DOHH2 (cell line): Measurements from ENCODE around the gene GALNT13.

ENCODE experiments used
- H3F3A ChIP-seq: fragments of 200-600 bp; sonication (generic), shearing (Covaris generic); 2 replicates; pipeline ENCODE4 v1.6.0; 2016; ENCODE audit warnings: antibody characterized with exemption, mild to moderate bottlenecking; ENCODE audit not compliant: control insufficient read depth, insufficient read depth
- H3K27ac ChIP-seq: fragments of 200-600 bp; sonication (generic); 2 replicates; pipeline ENCODE4 v1.5.1; 2014; ENCODE audit warnings: low read depth, mild to moderate bottlenecking, low read length, moderate library complexity
- H3K27me3 ChIP-seq: fragments of 200-600 bp; sonication (generic); 2 replicates; pipeline ENCODE4 v1.6.1; 2014; ENCODE audit warnings: mild to moderate bottlenecking, low read length, mixed read lengths; ENCODE audit not compliant: control insufficient read depth
- H3K36me3 ChIP-seq: fragments of 200-600 bp; sonication (generic); 2 replicates; pipeline ENCODE4 v1.6.1; 2014; ENCODE audit warnings: mild to moderate bottlenecking, low read length, moderate library complexity, mixed read lengths; ENCODE audit not compliant: control insufficient read depth
- H3K4me1 ChIP-seq: fragments of 200-600 bp; sonication (generic); 2 replicates; pipeline ENCODE4 v1.6.1; 2014; ENCODE audit warnings: mild to moderate bottlenecking, low read length, mixed read lengths; ENCODE audit not compliant: control insufficient read depth
- H3K4me2 ChIP-seq: fragments of 200-600 bp; sonication (generic); 2 replicates; pipeline ENCODE4 v1.6.0; 2014; ENCODE audit warnings: mild to moderate bottlenecking, low read length, moderate library complexity
- H3K4me3 ChIP-seq: fragments of 200-600 bp; sonication (generic); 2 replicates; pipeline ENCODE4 v1.5.1; 2014; ENCODE audit warnings: mild to moderate bottlenecking, low read length, mixed read lengths
- H3K79me2 ChIP-seq: fragments of 200-600 bp; sonication (generic); 2 replicates; pipeline ENCODE4 v1.6.1; 2014; ENCODE audit warnings: mild to moderate bottlenecking, low read length, mixed read lengths; ENCODE audit not compliant: control insufficient read depth
- H3K9me2 ChIP-seq: fragments of 200-600 bp; sonication (generic); replicated peaks from 2 replicates; pipeline ENCODE4 v1.6.1; 2014; ENCODE audit warnings: mild to moderate bottlenecking, low read length, mixed read lengths; ENCODE audit not compliant: control insufficient read depth
- H3K9me3 ChIP-seq: fragments of 200-600 bp; sonication (generic); 2 replicates; pipeline ENCODE4 v1.6.1; 2014; ENCODE audit warnings: antibody characterized with exemption, low read length, mixed read lengths; ENCODE audit not compliant: control insufficient read depth, insufficient read depth
- H4K20me1 ChIP-seq: fragments of 200-600 bp; sonication (generic); 2 replicates; pipeline ENCODE4 v1.6.0; 2014; ENCODE audit warnings: low read depth, mild to moderate bottlenecking, antibody characterized with exemption, low read length, moderate library complexity; ENCODE audit not compliant: control insufficient read depth, insufficient read depth
- EZH2phosphoT487 ChIP-seq: fragments of 200-600 bp; sonication (generic); IDR thresholded peaks from 2 replicates; pipeline ENCODE4 v1.6.1; 2017; ENCODE audit warnings: borderline replicate concordance, mild to moderate bottlenecking, antibody characterized with exemption, low read length, moderate library complexity, mixed read lengths
- TF ChIP-seq, protein P1 (sequence below): fragments of 200-600 bp; sonication (generic); IDR thresholded peaks from one replicate; pipeline ENCODE4 v1.5.1; 2014; ENCODE audit warnings: antibody characterized with exemption, mild to moderate bottlenecking, low read depth, low read length; ENCODE audit not compliant: poor library complexity, severe bottlenecking

GALNT13 gene

DNA sequence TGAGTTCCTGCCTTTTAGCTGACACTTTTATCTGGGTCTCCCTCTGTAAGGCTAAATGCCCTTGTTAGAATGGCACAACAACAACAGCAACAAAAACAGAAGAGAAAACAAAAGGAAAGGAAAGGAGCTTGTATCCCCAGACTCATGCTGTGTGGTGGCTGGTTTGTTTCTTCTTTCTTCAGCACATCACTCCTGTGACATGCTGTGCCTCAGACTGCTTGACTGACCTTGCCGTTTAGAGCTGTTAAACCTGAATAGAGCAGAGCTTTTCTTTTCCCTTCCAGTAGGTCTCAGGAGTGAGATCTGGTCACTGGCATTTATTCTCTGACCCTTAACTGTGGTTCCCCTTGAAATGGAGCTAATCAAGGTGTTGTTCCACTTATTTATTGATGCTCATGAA is 18.9 kb downstream of the GALNT13 start:
- Histone ChIP-seq H3K27ac (no peak overlapping the region), H3K27me3 (no peaks in the 10 kb centered on the region), H3K4me3 (no peak overlapping the region), H3K36me3 (no peaks in the 10 kb centered on the region), H3K9me2 (no peaks in the 10 kb centered on the region), H3K4me1 (no peaks in the 10 kb centered on the region), H3K4me2 (no peak overlapping the region), H3K79me2 (no peaks in the 10 kb centered on the region), H4K20me1 (no peaks in the 10 kb centered on the region), H3F3A (no peaks in the 10 kb centered on the region), H3K9me3 (no peaks in the 10 kb centered on the region)
- TF ChIP-seq, protein P1, sequence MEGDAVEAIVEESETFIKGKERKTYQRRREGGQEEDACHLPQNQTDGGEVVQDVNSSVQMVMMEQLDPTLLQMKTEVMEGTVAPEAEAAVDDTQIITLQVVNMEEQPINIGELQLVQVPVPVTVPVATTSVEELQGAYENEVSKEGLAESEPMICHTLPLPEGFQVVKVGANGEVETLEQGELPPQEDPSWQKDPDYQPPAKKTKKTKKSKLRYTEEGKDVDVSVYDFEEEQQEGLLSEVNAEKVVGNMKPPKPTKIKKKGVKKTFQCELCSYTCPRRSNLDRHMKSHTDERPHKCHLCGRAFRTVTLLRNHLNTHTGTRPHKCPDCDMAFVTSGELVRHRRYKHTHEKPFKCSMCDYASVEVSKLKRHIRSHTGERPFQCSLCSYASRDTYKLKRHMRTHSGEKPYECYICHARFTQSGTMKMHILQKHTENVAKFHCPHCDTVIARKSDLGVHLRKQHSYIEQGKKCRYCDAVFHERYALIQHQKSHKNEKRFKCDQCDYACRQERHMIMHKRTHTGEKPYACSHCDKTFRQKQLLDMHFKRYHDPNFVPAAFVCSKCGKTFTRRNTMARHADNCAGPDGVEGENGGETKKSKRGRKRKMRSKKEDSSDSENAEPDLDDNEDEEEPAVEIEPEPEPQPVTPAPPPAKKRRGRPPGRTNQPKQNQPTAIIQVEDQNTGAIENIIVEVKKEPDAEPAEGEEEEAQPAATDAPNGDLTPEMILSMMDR = no peak
- no peak for TF ChIP-seq EZH2phosphoT487

DNA sequence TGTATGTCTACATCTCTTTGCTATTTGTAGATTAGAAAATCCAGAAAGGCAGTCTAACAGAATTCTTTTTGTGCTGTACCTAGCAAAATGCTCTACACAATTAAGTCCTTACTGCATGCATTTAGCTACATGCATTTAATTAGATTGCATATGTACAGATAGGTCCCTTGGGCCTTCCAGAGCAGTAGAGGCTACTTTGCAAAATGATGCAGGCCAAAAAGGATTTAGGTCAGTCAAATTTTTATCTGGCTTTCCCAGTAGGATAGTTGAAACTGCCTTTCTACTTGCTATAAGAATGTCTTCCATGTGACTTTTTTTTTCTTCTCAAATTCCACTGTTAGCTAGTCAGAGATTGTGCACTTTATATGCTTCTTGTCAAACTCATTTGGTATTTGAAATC is 19.3 kb downstream of the GALNT13 start:
- Histone ChIP-seq H4K20me1 (no peaks in the 10 kb centered on the region), H3K4me2 (no peak overlapping the region), H3K27me3 (no peaks in the 10 kb centered on the region), H3K27ac (no peak overlapping the region), H3K79me2 (no peaks in the 10 kb centered on the region), H3K4me3 (no peak overlapping the region), H3K36me3 (no peaks in the 10 kb centered on the region), H3K9me3 (no peaks in the 10 kb centered on the region), H3F3A (no peaks in the 10 kb centered on the region), H3K4me1 (no peaks in the 10 kb centered on the region), H3K9me2 (no peaks in the 10 kb centered on the region)
- TF ChIP-seq, protein P1 = no peak
- TF ChIP-seq EZH2phosphoT487 = no peak

DNA sequence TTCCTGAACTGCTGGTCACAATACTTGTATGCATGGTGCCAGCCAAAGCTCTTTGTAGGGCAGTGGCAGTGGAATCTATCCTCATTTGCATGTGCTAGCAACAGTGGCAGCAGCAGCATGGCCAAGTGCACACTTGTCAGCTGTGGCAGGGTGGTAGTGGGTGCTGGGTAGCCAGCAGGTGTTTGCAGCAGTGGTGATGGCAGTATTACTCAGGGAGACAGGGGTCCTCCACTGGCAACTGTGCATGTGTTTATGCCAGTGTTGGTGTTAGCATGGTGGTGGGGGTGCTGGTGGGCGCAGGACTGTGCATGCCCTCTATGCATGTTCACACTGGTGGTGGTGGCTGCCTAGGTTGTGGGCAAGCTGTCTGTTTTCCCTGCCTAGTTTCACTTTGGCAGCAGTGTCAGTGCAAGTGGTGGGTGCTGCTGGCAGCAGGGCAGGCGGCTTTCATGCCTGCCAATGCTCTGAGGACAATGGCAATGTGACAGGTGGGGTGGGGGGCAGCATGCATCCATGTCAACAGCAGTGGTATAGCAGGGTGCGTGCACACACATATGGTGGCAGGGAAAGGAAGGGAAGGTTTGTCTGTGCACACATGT is 41.2 kb downstream of the GALNT13 start:
- Histone ChIP-seq H3F3A (no peaks in the 10 kb centered on the region), H3K4me2 (no peak overlapping the region), H3K27ac (no peak overlapping the region), H3K4me3 (no peak overlapping the region), H3K79me2 (no peaks in the 10 kb centered on the region), H3K9me3 (no peaks in the 10 kb centered on the region), H3K4me1 (no peaks in the 10 kb centered on the region), H3K27me3 (no peaks in the 10 kb centered on the region), H3K9me2 (no peaks in the 10 kb centered on the region), H3K36me3 (no peaks in the 10 kb centered on the region), H4K20me1 (no peaks in the 10 kb centered on the region)
- TF ChIP-seq, protein P1 = no peak
- no peak for TF ChIP-seq EZH2phosphoT487

DNA sequence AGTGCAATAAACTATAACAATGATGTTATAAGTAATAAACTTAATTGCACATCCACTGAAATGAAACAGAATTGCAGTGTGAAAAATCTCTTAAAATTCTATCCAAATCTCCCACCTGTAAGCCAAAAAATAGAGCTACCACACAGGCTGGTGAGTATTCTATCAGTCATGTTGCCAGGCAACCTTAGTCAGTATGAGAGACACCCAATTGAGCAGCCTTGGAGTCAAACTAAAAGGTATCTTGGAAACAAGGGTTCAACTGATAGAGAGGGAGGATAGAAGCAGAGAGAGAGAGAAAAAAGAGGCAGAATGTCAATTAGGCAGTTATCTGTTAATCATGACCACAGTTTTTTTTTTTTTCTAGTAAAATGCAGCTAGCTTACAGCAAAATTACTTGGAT is 45.8 kb downstream of the GALNT13 start:
- Histone ChIP-seq H3K79me2 (no peaks in the 10 kb centered on the region), H3K36me3 (no peaks in the 10 kb centered on the region), H3K27ac (no peak overlapping the region), H3K4me2 (no peak overlapping the region), H3F3A (no peaks in the 10 kb centered on the region), H3K27me3 (no peaks in the 10 kb centered on the region), H3K4me1 (no peaks in the 10 kb centered on the region), H4K20me1 (no peaks in the 10 kb centered on the region), H3K9me3 (no peaks in the 10 kb centered on the region), H3K4me3 (no peak overlapping the region), H3K9me2 (no peaks in the 10 kb centered on the region)
- no peak for TF ChIP-seq EZH2phosphoT487
- TF ChIP-seq, protein P1 = no peak
